ENCODE measurements around the gene RPL7A.

- TF ChIP-seq CTCF (conservative IDR thresholded peaks at IDR 0.05; ENCODE audit: low read length), result no peak
- no peak for TF ChIP-seq EZH2phosphoT487 (IDR thresholded peaks at IDR 0.05; ENCODE audit: borderline replicate concordance)
Measured at GRCh38 chr9:133341369-133342068, 6.5 kb upstream of the RPL7A start.
